NCI-H446 (cell line): ENCODE data around the gene GNG13.

Experiments
- DNase-seq, 2 experiments: peaks; one replicate each; lab custom pipeline; 2025; lab: John Stamatoyannopoulos, UW

Gene GNG13

GRCh38 chr16:793414-793813 lies 7.1 kb downstream of the GNG13 start:
- no peak for DNase-seq

- no peak for DNase-seq
Measured at GRCh38 chr16:792221-792995, 8.1 kb downstream of the GNG13 start.

GRCh38 chr16:791131-791530 lies 9.4 kb downstream of the GNG13 start:
- DNase-seq, result no peak

DNA sequence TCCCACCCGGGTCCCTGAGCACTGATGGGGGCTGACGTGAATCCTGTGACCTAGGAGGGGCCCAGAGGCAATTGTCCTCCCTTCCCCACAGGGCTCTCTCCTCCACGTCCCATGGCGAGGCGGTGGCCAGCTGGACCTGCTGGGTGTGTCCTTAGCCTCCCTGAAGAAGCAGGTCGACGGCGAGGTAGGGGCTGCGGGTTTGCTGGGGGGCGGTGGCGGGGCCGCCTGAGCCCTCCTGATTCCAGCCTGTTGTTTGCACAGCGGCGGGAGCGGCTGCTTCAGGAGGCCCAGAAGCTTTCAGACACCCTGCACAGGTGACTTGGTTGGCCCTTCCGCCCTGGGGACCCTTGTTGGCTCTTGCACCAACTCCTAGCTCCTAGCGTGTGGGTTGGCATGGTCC lies 10.4 kb downstream of the GNG13 start:
- no peak for DNase-seq

DNA sequence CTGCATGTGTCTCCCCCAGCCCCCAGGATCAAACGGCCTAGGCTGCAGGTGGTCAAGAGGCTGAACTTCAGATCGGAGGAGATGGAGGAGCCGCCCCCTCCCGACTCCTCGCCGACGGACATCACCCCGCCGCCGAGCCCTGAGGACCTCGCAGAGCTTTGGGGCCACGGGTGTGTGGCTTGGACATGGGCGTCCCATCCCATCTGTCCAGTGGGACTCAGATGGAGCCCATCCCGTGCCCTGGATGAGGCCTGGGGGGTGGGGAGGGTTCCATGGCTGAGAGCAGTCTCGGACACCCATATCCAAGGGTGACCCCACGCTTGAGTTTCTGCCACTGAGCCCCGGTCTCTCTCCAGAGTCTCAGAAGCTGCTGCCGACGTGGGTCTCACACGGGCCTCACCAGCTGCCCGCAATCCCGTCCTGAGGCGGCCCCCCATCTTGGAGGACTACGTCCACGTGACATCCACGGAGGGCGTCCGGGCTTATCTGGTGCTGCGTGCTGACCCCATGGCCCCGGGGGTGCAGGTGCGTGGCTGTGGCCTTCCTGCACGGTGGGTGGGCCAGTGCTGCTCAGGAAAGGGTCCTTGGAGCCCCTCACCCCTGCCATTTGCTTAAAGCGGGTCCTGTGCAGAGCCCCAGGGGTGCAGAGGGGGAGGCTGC lies 11.2 kb downstream of the GNG13 start:
- no peak for DNase-seq

GRCh38 chr16:788399-789126 lies 12.0 kb downstream of the GNG13 start, which contains the start of gene CHTF18:
TSS of gene CHTF18 (plus strand) at chr16:788620. CDS start at chr16:788685, 65 bp downstream.
- peak; percentile 53 to 94 for DNase-seq

GRCh38 chr16:787978-788398 lies 12.5 kb downstream of the GNG13 start, which contains the start of gene RPUSD1:
TSS of gene RPUSD1 (minus strand) at chr16:788381. CDS start at chr16:787737, 644 bp downstream.
- no peak for DNase-seq

DNA sequence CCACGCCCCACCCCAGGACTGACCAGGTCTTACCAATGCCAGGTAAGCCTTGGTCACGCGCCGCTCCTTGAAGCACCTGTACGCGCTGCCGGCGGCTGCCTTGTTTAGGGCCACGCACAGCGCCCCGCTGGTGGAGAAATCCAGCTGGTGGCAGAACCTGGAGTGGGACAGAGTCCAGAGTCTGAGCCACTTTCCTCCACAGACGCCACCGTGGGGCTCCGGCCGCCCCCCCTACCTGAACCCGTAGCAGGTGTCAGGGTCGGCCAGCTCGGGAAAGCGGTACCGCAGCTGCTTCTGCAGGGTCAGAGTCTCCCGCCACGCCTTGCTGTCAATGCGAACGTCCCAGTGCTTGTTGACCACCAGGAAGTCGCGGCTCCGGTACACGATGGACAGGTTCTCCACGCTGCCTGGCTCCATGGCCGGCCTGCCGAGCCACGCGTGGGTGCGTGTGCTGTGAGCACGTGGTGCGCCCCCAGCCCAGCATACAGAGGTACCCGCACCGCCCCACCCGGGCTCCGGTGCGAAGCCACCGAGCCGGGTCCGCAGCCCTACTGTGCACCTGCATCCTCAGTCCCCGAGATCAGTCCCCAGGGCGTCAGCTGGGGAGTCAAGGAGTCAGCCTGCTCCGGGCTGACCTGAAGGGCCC lies 13.1 kb downstream of the GNG13 start:
- DNase-seq, result no peak

GRCh38 chr16:785563-786535 lies 14.7 kb downstream of the GNG13 start:
- peak in 1 of 2 experiments; percentile 21 for DNase-seq

DNA sequence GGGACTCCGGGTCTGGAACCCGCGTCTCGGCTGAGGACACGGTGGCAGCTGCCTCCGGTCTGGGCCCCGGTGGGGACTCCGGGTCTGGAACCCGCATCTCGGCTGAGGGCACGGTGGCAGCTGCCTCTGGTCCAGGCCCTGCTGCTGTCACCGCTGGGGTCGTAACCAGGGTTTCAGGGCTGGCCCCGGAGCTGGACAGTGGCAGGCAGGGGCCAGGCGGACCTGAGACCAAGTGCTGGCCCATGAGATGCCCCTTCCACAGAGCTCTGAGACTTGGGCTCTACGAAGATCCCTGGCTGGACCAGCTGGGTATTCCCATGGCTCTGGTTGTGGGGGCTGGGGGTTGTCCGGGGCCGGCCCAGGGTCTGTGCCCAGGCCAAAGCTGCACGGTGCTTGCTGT lies 16.1 kb downstream of the GNG13 start:
- DNase-seq, result no peak

GRCh38 chr16:783404-784161 lies 17.0 kb downstream of the GNG13 start:
- DNase-seq, result no peak

GRCh38 chr16:782766-783403 lies 17.6 kb downstream of the GNG13 start:
- no peak for DNase-seq

DNA sequence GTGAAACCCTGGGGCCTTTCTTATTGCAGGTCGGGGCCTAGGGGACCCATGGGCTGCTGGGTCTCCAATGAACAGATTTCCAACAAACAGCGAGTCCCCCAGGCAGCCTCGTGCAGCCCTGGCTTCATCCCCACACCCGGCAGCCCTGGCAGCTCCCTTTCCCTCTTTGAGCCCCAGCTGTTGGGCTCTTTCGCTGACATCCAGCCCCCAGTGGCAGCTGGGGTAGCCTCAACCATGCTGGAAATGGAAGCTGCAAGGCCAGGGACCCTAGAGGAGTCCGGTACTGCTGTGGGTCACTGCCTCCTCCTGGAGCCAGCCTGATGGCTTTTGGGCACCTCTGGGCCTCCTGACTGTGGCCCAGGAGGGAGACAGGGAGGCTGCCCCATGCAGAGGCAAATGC lies 18.3 kb downstream of the GNG13 start:
- no peak for DNase-seq

GRCh38 chr16:781346-782010 lies 19.1 kb downstream of the GNG13 start:
- no peak for DNase-seq

DNA sequence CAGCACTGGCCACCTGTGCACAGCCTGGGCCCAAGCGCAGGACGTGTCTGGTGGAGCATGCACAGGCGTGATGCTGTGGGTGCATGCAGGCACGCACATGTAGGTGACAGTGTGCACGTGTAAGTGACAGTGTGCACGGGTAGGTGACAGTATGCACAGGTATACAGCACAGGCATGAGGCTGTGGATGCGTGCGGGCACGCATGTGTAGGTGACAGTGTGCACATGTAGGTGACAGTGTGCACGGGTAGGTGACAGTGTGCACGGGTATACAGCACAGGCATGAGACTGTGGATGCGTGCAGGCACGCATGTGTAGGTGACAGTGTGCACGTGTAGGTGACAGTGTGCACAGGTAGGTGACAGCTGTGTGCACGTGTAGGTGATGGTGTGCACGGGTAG lies 20.2 kb downstream of the GNG13 start:
- DNase-seq, result no peak

DNA sequence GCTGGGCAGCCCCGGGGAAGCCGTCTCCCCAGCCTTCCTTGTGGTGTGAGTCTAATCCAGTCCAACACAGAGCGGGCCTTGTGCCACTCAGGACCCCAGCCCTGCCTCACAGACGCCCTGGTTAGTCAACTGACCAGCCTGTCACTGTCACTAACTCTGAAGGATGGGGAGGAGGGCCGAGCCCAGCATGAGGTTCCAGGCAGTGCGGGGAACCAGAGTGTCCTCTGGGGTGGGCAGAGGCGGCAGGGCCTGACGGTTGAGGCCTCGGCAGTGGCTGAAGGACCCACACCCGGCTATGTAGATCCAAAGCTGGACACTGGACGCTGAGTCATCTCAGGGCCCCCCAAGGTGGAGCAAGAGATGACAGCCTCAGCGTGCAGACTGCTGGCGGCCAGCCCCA lies 21.0 kb downstream of the GNG13 start:
- DNase-seq, result no peak

GRCh38 chr16:778909-779527 lies 21.5 kb downstream of the GNG13 start:
- no peak for DNase-seq

GRCh38 chr16:778447-778846 lies 22.1 kb downstream of the GNG13 start:
- no peak for DNase-seq

GRCh38 chr16:777826-778225 lies 22.7 kb downstream of the GNG13 start:
- no peak for DNase-seq
